ENCODE measurements around the gene SAMD7. TPM values are rescaled to one million over a fixed set of nuclear protein-coding genes. Genes with fewer than 3 reads are reported as not detected.

The SAMD7 gene
- total RNA-seq, 1 experiment from 2014 or later: not detected

GRCh38 chr3:169965562-169966427 lies 54.4 kb downstream of the SAMD7 start:
- peaks cover 10% of the 10 kb centered on the region for H3K4me1 ChIP-seq (replicated peaks)
- DNase-seq (ENCODE audit: low read depth in 1 of 2, low spot score in 2 of 2): no peak

GRCh38 chr3:169966428-169966950 lies 55.1 kb downstream of the SAMD7 start, which contains the start of gene SEC62:
Gene SEC62, plus strand, starts transcription at chr3:169966807. Its CDS starts 16 bp downstream, at chr3:169966823.
- peaks cover 17% of the 10 kb centered on the region for H3K36me3 ChIP-seq
- peak within 1 kb of the TSS; percentile 81 for H3K4me3 ChIP-seq
- DNase-seq (ENCODE audit: low read depth in 1 of 2, low spot score in 2 of 2): peak; percentile 84 to 90

More at GRCh38 chr3:169965562-169966427, 54.4 kb downstream of the SAMD7 start:
- Histone ChIP-seq H3K9me3 (replicated peaks) (no peaks in the 10 kb centered on the region), H3K36me3 (peaks cover 14% of the 10 kb centered on the region), H3K27ac (peak overlapping the region; percentile 78; the same call in 1 of the 2 replicates), H3K4me3 (peak overlapping the region; percentile 81), H3K27me3 (replicated peaks) (no peaks in the 10 kb centered on the region)

GRCh38 chr3:169966951-169967915 lies 55.9 kb downstream of the SAMD7 start:
- peaks cover 23% of the 10 kb centered on the region for H3K36me3 ChIP-seq
- H3K4me3 ChIP-seq: peak overlapping the region; percentile 81
- H3K9me3 ChIP-seq (replicated peaks): no peaks in the 10 kb centered on the region
- peak overlapping the region; percentile 78 for H3K27ac ChIP-seq
- DNase-seq (ENCODE audit: low read depth in 1 of 2, low spot score in 2 of 2): peak; percentile 48 to 52
- no peaks in the 10 kb centered on the region for H3K27me3 ChIP-seq (replicated peaks)
- H3K4me1 ChIP-seq (replicated peaks): peaks cover 10% of the 10 kb centered on the region

More at GRCh38 chr3:169966428-169966950, 55.1 kb downstream of the SAMD7 start, which contains the start of gene SEC62:
- Histone ChIP-seq H3K27me3 (replicated peaks) (no peaks in the 10 kb centered on the region), H3K4me1 (replicated peaks) (peaks cover 10% of the 10 kb centered on the region), H3K9me3 (replicated peaks) (no peaks in the 10 kb centered on the region), H3K27ac (peak within 1 kb of the TSS; percentile 78)

GRCh38 chr3:169968224-169968885 lies 57.0 kb downstream of the SAMD7 start:
- Histone ChIP-seq H3K4me3 (no peak overlapping the region; the same call in 1 of the 2 replicates), H3K4me1 (replicated peaks) (peaks cover 10% of the 10 kb centered on the region), H3K9me3 (replicated peaks) (no peaks in the 10 kb centered on the region), H3K27ac (no peak overlapping the region), H3K27me3 (replicated peaks) (no peaks in the 10 kb centered on the region), H3K36me3 (peaks cover 25% of the 10 kb centered on the region)
- DNase-seq (ENCODE audit: low read depth in 1 of 2, low spot score in 2 of 2): no peak

- DNase-seq (ENCODE audit: low read depth in 1 of 2, low spot score in 2 of 2): no peak
- Histone ChIP-seq H3K4me3 (no peak overlapping the region), H3K4me1 (replicated peaks) (peaks cover 10% of the 10 kb centered on the region), H3K36me3 (peaks cover 27% of the 10 kb centered on the region), H3K27ac (no peak overlapping the region), H3K27me3 (replicated peaks) (no peaks in the 10 kb centered on the region), H3K9me3 (replicated peaks) (no peaks in the 10 kb centered on the region)
Observed at GRCh38 chr3:169969174-169970095, 58.1 kb downstream of the SAMD7 start.

DNA sequence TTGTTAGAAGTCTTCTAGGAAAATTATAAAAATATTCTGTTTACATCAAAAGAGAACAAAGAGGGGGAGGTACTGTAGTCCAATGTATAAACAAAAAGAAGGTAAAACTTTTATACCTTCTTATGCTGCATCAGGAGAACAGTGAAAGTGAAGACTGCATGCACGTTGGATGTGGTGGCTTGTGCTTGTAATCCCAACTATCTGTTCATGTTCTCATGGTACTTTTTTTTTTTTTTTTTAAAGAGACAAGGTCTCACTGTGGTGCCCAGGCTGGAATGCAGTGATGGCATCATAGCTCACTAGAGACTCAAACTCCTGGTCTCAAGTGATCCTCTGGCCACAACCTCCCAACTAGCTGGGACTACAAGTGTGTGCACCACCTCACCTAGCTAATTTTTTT lies 59.5 kb downstream of the SAMD7 start:
- no peak for DNase-seq (ENCODE audit: low read depth in 1 of 2, low spot score in 2 of 2)
- H3K27ac ChIP-seq: no peak overlapping the region
- H3K36me3 ChIP-seq: peaks cover 38% of the 10 kb centered on the region
- peaks cover 10% of the 10 kb centered on the region for H3K4me1 ChIP-seq (replicated peaks)
- H3K27me3 ChIP-seq (replicated peaks): no peaks in the 10 kb centered on the region
- no peak overlapping the region for H3K4me3 ChIP-seq
- H3K9me3 ChIP-seq (replicated peaks): no peaks in the 10 kb centered on the region

DNA sequence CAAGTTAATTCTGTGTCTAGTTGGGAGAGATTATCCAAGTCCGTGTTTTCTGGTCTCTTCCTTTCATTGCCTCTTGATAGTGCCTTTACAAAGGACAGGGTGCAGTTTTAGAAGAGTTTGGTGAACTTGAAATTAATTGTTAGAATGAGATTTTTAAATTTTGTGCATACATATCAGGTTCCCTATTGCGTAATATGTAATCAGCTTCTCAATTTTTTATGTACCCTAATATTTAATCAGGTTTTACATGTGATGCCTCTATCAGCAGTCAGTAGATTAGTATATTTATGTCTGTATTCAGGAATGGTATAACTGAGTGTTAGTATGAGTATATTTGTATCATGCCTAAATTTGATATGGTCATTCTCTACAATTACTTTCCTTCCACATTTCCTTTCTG lies 60.1 kb downstream of the SAMD7 start:
- Histone ChIP-seq H3K4me1 (replicated peaks) (peaks cover 5% of the 10 kb centered on the region), H3K4me3 (no peak overlapping the region), H3K27me3 (replicated peaks) (no peaks in the 10 kb centered on the region), H3K36me3 (peaks cover 45% of the 10 kb centered on the region), H3K9me3 (replicated peaks) (no peaks in the 10 kb centered on the region), H3K27ac (no peak overlapping the region)
- no peak for DNase-seq (ENCODE audit: low read depth in 1 of 2, low spot score in 2 of 2)

- Histone ChIP-seq H3K27me3 (replicated peaks) (no peaks in the 10 kb centered on the region; the same call in 1 of the 2 replicates), H3K4me1 (replicated peaks) (peaks cover 4% of the 10 kb centered on the region; the same call in 1 of the 2 replicates), H3K9me3 (replicated peaks) (no peaks in the 10 kb centered on the region), H3K27ac (no peak overlapping the region), H3K36me3 (peaks cover 94% of the 10 kb centered on the region), H3K4me3 (no peak overlapping the region)
- peak in 1 of 2 experiments; percentile 4 for DNase-seq (ENCODE audit: low read depth in 1 of 2, low spot score in 2 of 2)
Observed at GRCh38 chr3:169980055-169980454, 68.7 kb downstream of the SAMD7 start.

DNA sequence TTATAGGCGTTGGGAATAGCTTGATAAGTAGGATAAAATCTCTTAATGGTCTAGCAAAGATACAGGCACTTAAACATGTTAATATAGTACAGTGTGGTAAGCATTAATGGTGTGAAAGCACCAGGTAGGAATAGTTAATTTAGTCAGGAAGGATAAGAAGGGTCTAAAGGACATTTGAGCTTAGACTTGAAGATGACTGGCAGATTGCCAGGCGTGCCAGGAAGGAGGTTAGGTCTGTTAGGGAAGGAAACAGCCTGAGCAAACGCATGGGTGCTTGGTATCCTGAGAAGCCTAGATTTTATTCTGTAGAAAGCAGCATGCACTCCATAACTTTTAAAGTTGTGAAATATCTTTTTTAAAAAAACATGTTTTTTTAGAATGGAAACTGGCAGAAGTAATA lies 72.9 kb downstream of the SAMD7 start:
- peaks cover 84% of the 10 kb centered on the region for H3K36me3 ChIP-seq
- H3K27me3 ChIP-seq (replicated peaks): no peaks in the 10 kb centered on the region
- H3K4me3 ChIP-seq: no peak overlapping the region
- H3K4me1 ChIP-seq (replicated peaks): peaks cover 4% of the 10 kb centered on the region; the same call in 1 of the 2 replicates
- no peak overlapping the region for H3K27ac ChIP-seq
- no peaks in the 10 kb centered on the region for H3K9me3 ChIP-seq (replicated peaks)
- no peak for DNase-seq (ENCODE audit: low read depth in 1 of 2, low spot score in 2 of 2)

Other genes starting within 250 kb of the SAMD7 start
- 9.0 and 17.2 TPM in 2 replicates for gene MECOM, start 247.9 kb upstream of the SAMD7 start, total RNA-seq (2014; rRNA removed; shearing (Covaris generic))
- gene TERC, start 146.5 kb upstream of the SAMD7 start, total RNA-seq (2014; rRNA removed; shearing (Covaris generic)): 50.9 and 61.5 TPM in 2 replicates
- gene ACTRT3, start 142.0 kb upstream of the SAMD7 start, total RNA-seq (2014; rRNA removed; shearing (Covaris generic)): 2.2 and 2.4 TPM in 2 replicates
- gene MYNN, start 138.2 kb upstream of the SAMD7 start, total RNA-seq (2014; rRNA removed; shearing (Covaris generic)): 14.8 and 18.3 TPM in 2 replicates
- not detected in 2 replicates for gene LRRIQ4, start 98.7 kb upstream of the SAMD7 start, total RNA-seq (2014; rRNA removed; shearing (Covaris generic))
- not detected in 2 replicates for gene LRRC34, start 98.7 kb upstream of the SAMD7 start, total RNA-seq (2014; rRNA removed; shearing (Covaris generic))
- not detected in 2 replicates for gene LRRC31, start 41.6 kb upstream of the SAMD7 start, total RNA-seq (2014; rRNA removed; shearing (Covaris generic))
- 30.8 and 39.3 TPM in 2 replicates for gene SEC62, start 55.2 kb downstream of the SAMD7 start, total RNA-seq (2014; rRNA removed; shearing (Covaris generic))
- 0.89 TPM in 1 of 2 replicates, not detected in the other for gene GPR160, start 126.4 kb downstream of the SAMD7 start, total RNA-seq (2014; rRNA removed; shearing (Covaris generic))

Measured in SJSA1 (cell line).